Mucosa of stomach (tissue), 1 donor: ENCODE results near the gene BRAF.
"Not testable (repeated sequence)": the region's sequence is repeated elsewhere in the genome, so short reads cannot be mapped to it uniquely, and the experiment has no call there.

ENCODE experiments used
- H3K27me3 ChIP-seq: one replicate; pipeline ENCODE4 v1.7.0; 2013; ENCODE audit warnings: mild to moderate bottlenecking, low read length; ENCODE audit not compliant: control insufficient read depth, insufficient read depth
- H3K36me3 ChIP-seq: one replicate; pipeline ENCODE4 v1.7.0; 2013; ENCODE audit warnings: low read length; ENCODE audit not compliant: control insufficient read depth, insufficient read depth
- H3K4me1 ChIP-seq: one replicate; pipeline ENCODE4 v1.7.0; 2013; ENCODE audit warnings: mild to moderate bottlenecking, low read length; ENCODE audit not compliant: control insufficient read depth, insufficient read depth
- H3K4me3 ChIP-seq: one replicate; pipeline ENCODE4 v1.7.0; 2013; ENCODE audit warnings: low read length
- H3K9ac ChIP-seq: one replicate; pipeline ENCODE4 v1.7.0; 2013; ENCODE audit warnings: mild to moderate bottlenecking, low read length, moderate library complexity
- H3K9me3 ChIP-seq: one replicate; pipeline ENCODE4 v1.7.0; 2013; ENCODE audit warnings: mild to moderate bottlenecking, low read length, moderate library complexity; ENCODE audit not compliant: control insufficient read depth
- donor health status: Pancreatic carcinoma.

Gene BRAF

DNA sequence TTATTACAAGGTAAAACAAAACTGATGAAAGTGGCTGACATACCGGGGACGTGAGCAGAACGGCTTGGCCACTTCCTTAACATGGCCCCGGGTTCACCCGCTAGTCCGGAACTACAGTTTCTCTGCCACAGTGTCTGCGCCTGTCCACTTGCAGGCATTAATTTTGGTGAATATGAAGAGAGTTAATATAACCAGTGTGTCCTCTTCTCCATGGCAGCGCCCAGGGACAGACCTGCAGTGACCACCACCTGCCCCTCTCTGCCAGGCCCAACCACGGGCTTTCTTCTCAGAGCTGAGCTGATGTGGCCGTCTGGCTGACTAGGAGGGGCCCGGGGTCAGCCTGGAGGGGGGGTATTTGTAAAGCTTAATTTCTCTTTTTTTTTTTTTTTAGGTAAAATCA, 229.3 kb downstream of the BRAF start:
- Histone ChIP-seq H3K36me3 (no peaks in the 10 kb centered on the region), H3K9me3 (no peaks in the 10 kb centered on the region), H3K4me3 (no peak overlapping the region), H3K27me3 (no peaks in the 10 kb centered on the region), H3K4me1 (peaks cover 9% of the 10 kb centered on the region), H3K9ac (no peak overlapping the region)

DNA sequence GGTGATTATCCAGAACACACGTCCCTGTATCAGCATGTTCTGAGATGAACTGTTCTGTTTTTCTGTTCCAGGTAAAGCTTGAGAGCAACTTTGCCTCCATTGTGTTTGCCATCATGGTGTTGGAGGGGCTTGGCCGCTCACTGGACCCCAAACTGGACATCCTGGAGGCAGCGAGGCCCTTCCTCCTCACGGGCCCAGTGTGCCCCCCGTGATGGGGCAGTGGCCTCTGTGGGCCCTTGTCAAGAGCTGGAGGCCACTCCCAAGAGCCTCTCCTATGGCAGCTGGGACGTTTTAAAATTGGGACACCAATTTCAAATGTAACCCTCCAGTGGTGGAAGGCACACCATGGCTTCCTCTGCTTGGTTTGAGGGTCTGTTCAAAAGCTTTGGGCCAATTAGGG, 230.1 kb downstream of the BRAF start:
- no peak overlapping the region for H3K4me3 ChIP-seq
- peaks cover 9% of the 10 kb centered on the region for H3K4me1 ChIP-seq
- H3K9me3 ChIP-seq: no peaks in the 10 kb centered on the region
- H3K36me3 ChIP-seq: no peaks in the 10 kb centered on the region
- no peak overlapping the region for H3K9ac ChIP-seq
- H3K27me3 ChIP-seq: no peaks in the 10 kb centered on the region

DNA sequence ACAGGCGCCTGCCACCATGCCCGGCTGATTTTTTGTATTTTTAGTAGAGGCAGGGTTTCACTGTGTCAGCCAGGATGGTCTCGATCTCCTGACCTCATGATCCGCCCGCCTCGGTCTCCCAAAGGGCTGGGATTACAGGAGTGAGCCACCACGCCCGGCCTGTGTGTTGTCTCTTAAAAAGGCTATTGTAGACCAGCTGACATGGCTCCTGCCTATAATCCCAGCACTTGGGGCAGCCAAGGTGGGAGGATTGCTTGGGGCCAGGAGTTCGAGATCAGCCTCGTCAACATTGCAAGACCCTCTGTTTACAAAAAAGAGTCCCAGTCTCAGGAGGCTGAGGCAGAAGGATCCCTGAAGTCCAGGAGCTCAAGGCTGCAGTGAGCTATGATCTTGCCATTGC, 230.9 kb downstream of the BRAF start:
- not testable (repeated sequence) for H3K4me1 ChIP-seq, H3K36me3 ChIP-seq, H3K27me3 ChIP-seq, H3K4me3 ChIP-seq, H3K9ac ChIP-seq, H3K9me3 ChIP-seq

DNA sequence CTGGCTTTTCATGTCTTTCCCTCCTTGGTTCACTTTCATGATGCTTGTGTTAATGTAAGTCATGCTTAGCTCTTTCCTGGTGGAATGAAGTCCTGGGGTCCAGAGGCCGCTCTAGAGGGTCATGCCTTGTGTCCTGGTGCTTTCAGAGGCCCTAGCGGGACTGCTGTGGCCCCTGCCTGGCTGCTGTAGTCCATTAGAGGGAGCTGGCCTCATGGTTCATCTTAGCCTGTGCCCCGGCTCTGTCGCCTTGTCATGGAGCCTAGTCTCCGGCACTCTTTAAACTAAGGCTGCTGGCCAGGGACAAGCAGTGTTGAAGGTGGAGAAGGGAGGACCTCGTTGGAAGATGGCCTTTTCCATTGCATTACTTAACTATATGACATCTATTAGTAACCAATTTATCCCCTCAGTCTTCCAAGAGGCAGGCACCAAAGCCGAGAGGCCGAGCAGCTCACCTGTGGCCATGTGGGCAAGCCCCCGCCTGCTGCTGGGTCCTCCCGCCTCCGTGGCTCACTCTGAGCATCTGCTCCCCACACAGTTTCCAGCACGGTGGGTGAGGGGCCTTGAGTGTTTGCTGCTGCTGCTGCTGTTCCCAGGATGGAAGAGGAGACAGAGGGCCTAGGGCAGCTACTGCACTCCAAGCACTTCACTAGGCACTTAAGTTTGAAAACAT, 233.2 kb downstream of the BRAF start:
- Histone ChIP-seq H3K36me3 (no peaks in the 10 kb centered on the region), H3K9me3 (no peaks in the 10 kb centered on the region), H3K4me1 (no peaks in the 10 kb centered on the region)

DNA sequence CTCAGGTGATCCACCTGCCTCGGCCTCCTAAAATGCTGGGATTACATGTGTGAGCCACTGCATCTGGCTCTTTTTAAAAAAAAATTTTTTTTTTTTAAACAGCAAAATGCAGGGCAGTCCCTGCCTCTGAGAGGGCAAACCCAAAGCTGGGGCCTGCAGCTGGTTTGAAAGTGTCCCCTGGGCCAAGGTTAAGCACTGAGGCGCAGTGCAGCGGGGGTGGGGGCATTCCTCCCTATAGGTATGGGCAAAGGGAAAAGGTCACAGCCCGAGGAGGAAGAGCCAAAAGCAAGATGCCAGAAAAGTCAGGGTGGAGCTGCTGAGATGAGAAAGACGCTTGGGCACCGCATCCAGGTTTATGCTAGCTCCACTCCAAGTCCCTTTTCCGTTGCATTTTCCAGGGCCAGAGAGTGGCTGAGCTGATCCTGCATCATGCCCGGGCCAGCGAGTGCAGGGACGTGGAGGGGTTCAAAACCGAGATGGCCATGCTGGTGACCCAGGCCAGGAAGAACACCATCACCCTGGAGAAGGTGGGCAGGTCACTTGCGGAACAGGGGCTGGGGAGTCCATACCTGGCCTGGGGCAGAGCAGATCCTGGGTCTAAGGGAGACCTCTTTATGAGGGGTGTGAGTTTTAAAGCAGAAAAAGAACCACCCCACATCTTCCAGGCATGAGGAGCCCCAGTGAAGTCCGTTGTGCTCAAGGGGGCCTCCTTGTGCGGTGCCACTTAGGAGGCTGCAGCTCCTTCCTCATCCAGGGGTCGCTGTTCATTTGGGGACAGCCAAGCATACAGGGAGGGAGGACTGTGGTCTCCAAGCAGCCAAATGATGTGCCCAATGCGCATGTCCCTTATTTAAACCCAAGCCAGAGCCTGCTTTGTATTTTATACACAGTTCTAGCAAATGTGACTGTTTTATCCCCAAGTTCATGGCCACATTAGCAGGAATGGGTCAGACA, 235.3 kb downstream of the BRAF start:
- no peak overlapping the region for H3K4me3 ChIP-seq
- H3K9ac ChIP-seq: no peak overlapping the region
- H3K27me3 ChIP-seq: no peaks in the 10 kb centered on the region
- no peaks in the 10 kb centered on the region for H3K4me1 ChIP-seq
- H3K36me3 ChIP-seq: no peaks in the 10 kb centered on the region
- H3K9me3 ChIP-seq: no peaks in the 10 kb centered on the region

More for the DNA sequence above, 233.2 kb downstream of the BRAF start:
- Histone ChIP-seq H3K27me3 (no peaks in the 10 kb centered on the region), H3K4me3 (no peak overlapping the region), H3K9ac (no peak overlapping the region)

DNA sequence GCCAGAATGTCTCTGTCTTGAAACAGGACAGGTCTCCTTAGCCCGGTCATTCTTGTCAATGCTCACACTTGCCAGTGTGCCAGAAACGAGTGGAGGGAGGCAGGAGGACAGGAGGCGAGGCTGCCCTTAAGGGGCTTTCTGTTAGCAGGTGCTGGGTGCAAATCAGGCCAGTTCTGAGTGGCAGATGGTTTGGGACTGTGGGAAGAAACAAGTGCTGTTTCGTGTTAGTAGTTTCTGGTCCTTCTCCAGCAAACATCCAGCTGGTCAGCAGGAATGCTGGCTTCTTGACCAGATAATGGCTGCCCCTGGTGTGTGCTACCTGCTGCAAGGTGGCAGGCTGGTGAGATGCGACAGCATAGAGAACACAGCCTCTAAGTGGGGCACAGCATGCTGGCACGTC, 236.4 kb downstream of the BRAF start:
- Histone ChIP-seq H3K4me1 (no peaks in the 10 kb centered on the region), H3K9ac (no peak overlapping the region), H3K9me3 (no peaks in the 10 kb centered on the region), H3K27me3 (no peaks in the 10 kb centered on the region), H3K36me3 (no peaks in the 10 kb centered on the region), H3K4me3 (no peak overlapping the region)

DNA sequence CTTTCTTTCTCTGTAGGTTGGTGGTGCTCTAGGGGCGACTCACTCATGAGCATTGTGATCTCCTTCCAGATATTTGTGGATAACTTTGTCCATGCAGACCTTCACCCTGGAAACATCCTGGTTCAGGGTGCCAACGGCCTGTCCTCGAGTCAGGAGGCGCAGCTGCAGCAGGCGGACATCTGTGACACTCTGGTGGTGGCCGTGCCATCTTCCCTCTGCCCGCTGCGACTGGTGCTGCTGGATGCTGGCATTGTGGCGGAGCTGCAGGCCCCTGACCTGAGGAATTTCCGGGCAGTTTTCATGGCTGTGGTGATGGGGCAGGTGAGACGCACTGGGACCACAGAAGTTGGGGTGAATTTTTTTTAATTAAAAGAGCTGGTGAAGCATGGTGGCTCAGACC, 237.8 kb downstream of the BRAF start:
- H3K27me3 ChIP-seq: no peaks in the 10 kb centered on the region
- no peak overlapping the region for H3K4me3 ChIP-seq
- no peak overlapping the region for H3K9ac ChIP-seq
- no peaks in the 10 kb centered on the region for H3K36me3 ChIP-seq
- no peaks in the 10 kb centered on the region for H3K4me1 ChIP-seq
- no peaks in the 10 kb centered on the region for H3K9me3 ChIP-seq

DNA sequence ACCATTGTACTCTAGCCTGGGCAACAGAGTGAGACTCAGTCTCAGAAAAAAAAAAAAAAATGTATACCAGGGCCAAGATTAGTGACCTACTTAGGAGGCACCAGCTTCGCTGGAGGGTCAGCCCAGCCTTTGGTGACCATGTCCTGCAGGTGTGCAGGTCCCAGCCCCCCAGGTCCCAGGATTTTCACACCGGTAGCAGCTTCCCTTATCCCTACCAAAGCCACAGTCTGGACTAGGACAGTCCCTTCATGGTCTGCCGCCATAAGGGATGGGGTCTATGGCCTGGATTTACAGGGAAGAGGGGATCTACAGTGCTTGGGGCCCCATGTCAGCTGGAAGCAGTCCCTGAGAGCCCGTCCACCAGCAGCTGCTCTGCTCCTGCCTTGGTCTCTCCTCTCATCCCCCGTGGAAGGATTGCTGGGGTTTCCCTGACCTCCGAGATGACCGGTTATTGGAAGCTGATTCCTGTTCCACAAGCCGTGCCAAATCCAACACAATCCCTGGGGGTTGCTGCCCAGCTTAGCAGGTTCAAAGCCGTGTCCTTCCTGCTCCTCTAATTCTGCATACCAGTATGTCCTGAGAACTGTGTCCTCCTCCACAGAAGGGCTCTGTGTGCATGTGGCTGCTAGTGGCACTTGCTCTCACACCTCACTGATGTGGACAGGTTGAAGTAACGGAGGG, 239.2 kb downstream of the BRAF start:
- no peaks in the 10 kb centered on the region for H3K9me3 ChIP-seq
- no peaks in the 10 kb centered on the region for H3K4me1 ChIP-seq
- no peaks in the 10 kb centered on the region for H3K27me3 ChIP-seq
- no peaks in the 10 kb centered on the region for H3K36me3 ChIP-seq
- H3K4me3 ChIP-seq: no peak overlapping the region
- no peak overlapping the region for H3K9ac ChIP-seq

DNA sequence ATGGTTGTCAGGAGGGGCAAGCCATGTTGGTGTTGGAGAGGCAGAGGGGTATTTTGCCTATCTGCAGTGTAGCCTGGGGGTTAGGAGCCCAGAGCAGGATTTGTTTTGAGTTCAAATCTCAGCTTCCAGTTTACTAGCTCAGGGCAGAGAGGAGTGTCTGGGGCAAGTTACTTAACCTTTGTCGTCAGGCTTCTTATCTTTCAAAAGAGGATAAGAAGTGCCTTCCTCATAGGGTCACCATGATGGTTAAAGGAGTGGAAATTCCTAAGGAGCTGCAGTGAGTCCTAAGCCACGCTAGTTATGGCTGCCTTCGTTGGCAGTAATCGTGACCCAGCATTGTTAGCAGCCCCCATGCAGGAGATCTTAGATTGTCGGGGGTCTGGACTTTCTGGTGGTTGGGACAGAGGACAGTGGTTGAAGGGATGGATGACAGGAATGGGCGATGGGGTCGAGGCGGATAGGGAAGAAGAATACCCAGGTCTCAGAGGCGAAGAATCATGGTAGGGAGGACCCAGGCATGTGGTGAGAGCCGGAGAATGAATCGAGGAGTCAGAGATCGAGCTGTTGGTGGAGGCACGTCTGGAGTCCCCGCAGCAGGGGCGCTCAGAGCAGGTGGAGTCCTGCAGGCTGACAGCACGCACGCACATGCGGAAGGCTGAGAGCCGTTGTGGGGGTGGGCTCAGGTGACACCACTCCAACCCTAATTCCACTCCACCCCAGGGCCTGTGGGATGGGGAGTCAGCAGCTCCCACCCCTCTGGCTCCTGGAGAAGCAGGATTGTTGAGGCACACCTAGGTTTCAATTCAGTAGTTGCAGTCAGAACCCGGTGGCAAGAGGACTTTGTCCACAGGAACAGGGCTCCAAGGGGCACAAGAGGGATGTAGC, 240.4 kb downstream of the BRAF start:
- H3K9ac ChIP-seq: no peak overlapping the region
- H3K9me3 ChIP-seq: no peaks in the 10 kb centered on the region
- no peaks in the 10 kb centered on the region for H3K36me3 ChIP-seq
- no peak overlapping the region for H3K4me3 ChIP-seq
- no peaks in the 10 kb centered on the region for H3K4me1 ChIP-seq
- no peaks in the 10 kb centered on the region for H3K27me3 ChIP-seq

DNA sequence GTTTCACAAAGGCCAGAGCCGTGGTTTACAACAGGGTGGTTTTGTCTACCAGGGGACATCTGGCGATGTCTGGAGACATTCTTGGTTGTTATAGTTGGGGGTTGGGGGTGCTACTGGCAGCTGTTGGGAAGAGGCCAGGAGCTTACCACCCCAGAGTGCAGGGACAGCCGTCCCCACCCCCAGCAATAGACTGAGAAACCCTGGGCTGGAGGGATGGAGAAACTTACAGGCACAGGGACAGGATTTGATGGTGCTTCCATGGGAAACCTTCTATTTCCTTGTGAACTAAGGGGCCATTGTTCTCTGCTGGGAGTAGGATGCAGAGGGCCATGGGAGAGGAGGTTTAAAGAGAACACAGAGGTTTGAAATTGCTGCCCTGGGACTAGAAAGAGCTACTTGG, 241.1 kb downstream of the BRAF start:
- Histone ChIP-seq H3K9ac (no peak overlapping the region), H3K4me3 (no peak overlapping the region), H3K9me3 (no peaks in the 10 kb centered on the region), H3K36me3 (no peaks in the 10 kb centered on the region), H3K27me3 (no peaks in the 10 kb centered on the region), H3K4me1 (no peaks in the 10 kb centered on the region)

DNA sequence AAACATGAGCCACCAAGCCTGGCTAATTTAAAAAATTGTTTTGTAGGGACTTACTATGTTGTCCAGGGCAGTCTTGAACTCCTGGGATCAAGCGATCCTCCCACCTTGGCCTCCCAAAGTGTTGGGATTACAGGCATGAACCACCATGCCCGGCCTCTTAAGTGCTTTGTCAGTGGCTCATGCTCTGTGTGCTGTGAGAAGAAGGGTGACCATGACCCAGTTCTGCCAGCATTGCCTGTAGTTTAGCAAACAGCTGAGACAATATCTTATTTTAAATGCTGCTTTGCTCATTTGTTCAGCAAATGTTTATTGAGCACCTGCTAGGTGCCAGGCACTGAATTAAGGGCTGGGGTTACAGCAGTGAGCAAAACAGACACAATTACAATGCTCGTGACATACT, 243.0 kb downstream of the BRAF start:
- Histone ChIP-seq H3K27me3 (no peaks in the 10 kb centered on the region), H3K4me3 (no peak overlapping the region), H3K4me1 (no peaks in the 10 kb centered on the region), H3K9ac (no peak overlapping the region), H3K9me3 (no peaks in the 10 kb centered on the region), H3K36me3 (no peaks in the 10 kb centered on the region)
